HepG2 (cell line): ENCODE results near the gene AFF4. TPM values are rescaled to one million over a fixed set of nuclear protein-coding genes. Genes with fewer than 3 reads are reported as not detected.

Experiments used
- ATAC-seq: fragments of 200-7000 bp; cut with Tn5 transposase; 3 replicates; pipeline ENCODE4 v1.9.1; 2020; ENCODE audit warnings: mild to moderate bottlenecking, moderate library complexity
- BruUV-seq: library from RNA; stranded (reverse); fragments of 400-500 nt; replicated peaks from 2 replicates; lab custom pipeline; 2021; lab: Mats Ljungman, UMichigan
- CTCF ChIA-PET: fragments of 300-600 bp; formaldehyde crosslinking; extraction: SDS; loops from one replicate; lab custom pipeline; 2021; ENCODE audit warnings: low total read pairs, inconsistent platforms, low intra/inter-chr PET ratio; lab: Yijun Ruan, JAX
- POLR2A ChIA-PET: fragments of 350-600 bp; sonication (Branson Sonifier 250); formaldehyde crosslinking; loops from one replicate; lab custom pipeline; 2020; ENCODE audit warnings: antibody characterized with exemption, inconsistent platforms; lab: Yijun Ruan, JAX
- DNase-seq: peaks from one replicate; pipeline ENCODE4 v3.0.0-alpha.2; 2015; ENCODE audit warnings: low spot score
- FAIRE-seq: peaks from 3 replicates; lab custom pipeline; 2011; peaks lifted over from hg19 to GRCh38; lab: Jason Lieb, UNC
- H2AFZ ChIP-seq: one replicate; pipeline ENCODE4 v1.6.1; 2011; ENCODE audit warnings: low read length, inconsistent platforms
- H3K27ac ChIP-seq: fragments of 300-600 bp; 3 replicates; pipeline ENCODE4 v1.8.0; 2011; ENCODE audit warnings: mixed run types, mild to moderate bottlenecking, mixed read lengths, low read length, inconsistent platforms; ENCODE audit not compliant: insufficient read depth; ENCODE audit errors: extremely low read length
- H3K27me3 ChIP-seq, 2 experiments: fragments of 200-600 bp in 1 of 2; 2 replicates in 1 of 2; 3 replicates in 1 of 2; pipeline versions ENCODE4 v1.6.0 to v1.8.0; 2011; ENCODE audit warnings: low read length in 2 of 2, mild to moderate bottlenecking in 2 of 2, moderate library complexity in 2 of 2, inconsistent platforms in 1 of 2; ENCODE audit not compliant: insufficient read depth in 2 of 2, control insufficient read depth in 1 of 2
- H3K36me3 ChIP-seq, 2 experiments: fragments of 200-600 bp in 1 of 2; replicated peaks in 1 of 2; 2 replicates in 1 of 2; 3 replicates in 1 of 2; pipeline versions ENCODE4 v1.5.1 to v1.8.0; 2011; ENCODE audit warnings: low read length in 2 of 2, inconsistent platforms in 1 of 2; ENCODE audit not compliant: insufficient read depth in 2 of 2, control insufficient read depth in 1 of 2
- H3K4me1 ChIP-seq: 2 replicates; pipeline ENCODE4 v1.5.1; 2012; ENCODE audit warnings: low read length, inconsistent platforms; ENCODE audit not compliant: insufficient read depth
- H3K4me2 ChIP-seq: 2 replicates; pipeline ENCODE4 v1.6.0; 2011; ENCODE audit warnings: low read depth, low read length, inconsistent platforms
- H3K4me3 ChIP-seq, 3 experiments: fragments of 200-600 bp in 1 of 3; sonication (generic), shearing (Covaris generic) in 1 of 3; replicated peaks in 1 of 3; 2 replicates each; pipeline ENCODE4 v1.5.1; 2011 to 2016; ENCODE audit warnings: low read length in 3 of 3, inconsistent platforms in 2 of 3, low read depth in 2 of 3, mild to moderate bottlenecking in 2 of 3, control low read depth in 1 of 3, mixed read lengths in 1 of 3; ENCODE audit not compliant: insufficient read depth in 1 of 3
- H3K79me2 ChIP-seq: one replicate; pipeline ENCODE4 v1.6.1; 2011; ENCODE audit warnings: low read length, inconsistent platforms; ENCODE audit not compliant: insufficient read depth
- H3K9ac ChIP-seq: 2 replicates; pipeline ENCODE4 v1.6.0; 2011; ENCODE audit warnings: mild to moderate bottlenecking, low read depth, low read length, inconsistent platforms; ENCODE audit not compliant: insufficient read depth
- H3K9me3 ChIP-seq: 2 replicates; pipeline ENCODE4 v1.5.1; 2012; ENCODE audit warnings: mild to moderate bottlenecking, low read length
- H4K20me1 ChIP-seq: 2 replicates; pipeline ENCODE4 v1.6.0; 2011; ENCODE audit warnings: inconsistent platforms, mild to moderate bottlenecking, low read length, moderate library complexity; ENCODE audit not compliant: insufficient read depth
- CCAR2 ChIP-seq: fragments of 200-400 bp; formaldehyde crosslinking; optimal IDR thresholded peaks from 2 replicates; pipeline ENCODE3; 2018; ENCODE audit warnings: low read depth, mild to moderate bottlenecking, low read length, moderate library complexity
- FOXJ3 ChIP-seq: sonication (generic); formaldehyde crosslinking; IDR thresholded peaks from 2 replicates; pipeline ENCODE4 v1.4.0; 2020; ENCODE audit warnings: missing genetic modification reagents, mild to moderate bottlenecking, borderline replicate concordance
- HNRNPL ChIP-seq: fragments of 200-400 bp; formaldehyde crosslinking; IDR thresholded peaks from 2 replicates; pipeline ENCODE4 v1.6.1; 2017; ENCODE audit warnings: mild to moderate bottlenecking, low read depth, low read length
- JDP2 ChIP-seq: sonication (generic); formaldehyde crosslinking; IDR thresholded peaks from 2 replicates; pipeline ENCODE4 v1.8.1; 2022; ENCODE audit warnings: missing genetic modification reagents, borderline replicate concordance
- NFAT5 ChIP-seq: sonication (generic); formaldehyde crosslinking; IDR thresholded peaks from 2 replicates; pipeline ENCODE4 v1.4.0; 2020; ENCODE audit warnings: missing genetic modification reagents
- RBM22 ChIP-seq: fragments of 200-400 bp; formaldehyde crosslinking; optimal IDR thresholded peaks from 2 replicates; pipeline ENCODE3; 2017; ENCODE audit warnings: mild to moderate bottlenecking, low read length, moderate library complexity
- SNAPC4 ChIP-seq: sonication (generic); formaldehyde crosslinking; IDR thresholded peaks from 2 replicates; pipeline ENCODE4 v1.4.0; 2020; ENCODE audit warnings: mild to moderate bottlenecking, missing genetic modification reagents
- SP4 ChIP-seq: sonication (generic); formaldehyde crosslinking; IDR thresholded peaks from 2 replicates; pipeline ENCODE4 v1.8.1; 2023; ENCODE audit warnings: mild to moderate bottlenecking, missing genetic modification reagents
- SRSF1 ChIP-seq: fragments of 200-400 bp; formaldehyde crosslinking; optimal IDR thresholded peaks from 2 replicates; pipeline ENCODE3; 2017; ENCODE audit warnings: mild to moderate bottlenecking, low read depth, low read length, moderate library complexity
- TBP ChIP-seq: sonication (generic); formaldehyde crosslinking; IDR thresholded peaks from 2 replicates; pipeline ENCODE4 v1.5.0; 2020; ENCODE audit warnings: missing genetic modification reagents
- ZEB1 ChIP-seq: IDR thresholded peaks from 2 replicates; pipeline ENCODE4 v1.6.1; 2012; ENCODE audit warnings: mild to moderate bottlenecking, low read depth, inconsistent platforms; ENCODE audit not compliant: insufficient replicate concordance
- ZNF224 ChIP-seq: sonication (generic); formaldehyde crosslinking; IDR thresholded peaks from 2 replicates; pipeline ENCODE4 v1.5.0; 2020; ENCODE audit warnings: mild to moderate bottlenecking, missing genetic modification reagents
- ZNF607 ChIP-seq: sonication (generic); formaldehyde crosslinking; IDR thresholded peaks from 2 replicates; pipeline ENCODE4 v1.5.1; 2020; ENCODE audit warnings: missing genetic modification reagents, mild to moderate bottlenecking, borderline replicate concordance
- ZNF839 ChIP-seq: sonication (generic); formaldehyde crosslinking; IDR thresholded peaks from 2 replicates; pipeline ENCODE4 v1.4.0; 2020; ENCODE audit warnings: missing genetic modification reagents, mild to moderate bottlenecking, borderline replicate concordance
- WGBS: methylation state at CpG from one replicate; pipeline ENCODE4 v1.1.6; 2017; ENCODE audit warnings: low lambda C conversion rate; 5-methylcytosine and 5-hydroxymethylcytosine counted together
- in situ Hi-C: cut with HindIII; loops from 2 replicates; pipeline ENCODE4 v1.10.0; 2017; ENCODE audit warnings: low pct_unique_long_range_greater_than_20kb; ENCODE audit not compliant: extremely low pct_ligation_motif_present
- intact Hi-C: fragments of 100-400 bp; cut with micrococcal nuclease; formaldehyde crosslinking; loops from one replicate; pipeline ENCODE4 v1.10.0; 2022; ENCODE audit not compliant: unreplicated experiment
- polyA plus RNA-seq, 8 experiments: library from polyadenylated mRNA; depleted of rRNA in 3 of 8; stranded (reverse) in 7 of 8; unstranded in 1 of 8; fragments of >200 nt; fragmentation: Illumina TruSeq in 4 of 8; extraction: Trizol in 4 of 8; gene quantifications; 2 replicates each; pipeline versions ENCODE4 v1.2.1 to v1.2.3, GENCODE V29; 2011 to 2016; ENCODE audit warnings: low read depth in 4 of 8, missing spikeins in 1 of 8, mixed read lengths in 1 of 8; ENCODE audit not compliant: insufficient read depth in 1 of 8
- total RNA-seq, 5 experiments: library from RNA; depleted of rRNA; stranded (reverse); fragments of >200 nt; fragmentation: Illumina TruSeq; extraction: Trizol; gene quantifications; 2 replicates each; pipeline ENCODE4 v1.2.3, GENCODE V29; 2016; ENCODE audit warnings: low read depth in 1 of 5

The AFF4 gene
- total and polyA plus RNA-seq, 2 of the 13 experiments (the other 11 are each of a cell fraction or from before 2014, with no cell fraction given): 22.1 to 25.5 TPM

- TF ChIP-seq ZNF839 (CRISPR knock-in tag): no peak
- TF ChIP-seq ZNF607: no peak
- TF ChIP-seq, all 625 proteins: peak for 0
Measured at GRCh38 chr5:132998556-132998955, 35.1 kb upstream of the AFF4 start (continued).

GRCh38 chr5:132996307-132996706 lies 32.9 kb upstream of the AFF4 start:
- intact Hi-C loops (no loop called here), in situ Hi-C loops (no loop called here)
- H3K27ac ChIP-seq: no peak overlapping the region
- H2AFZ ChIP-seq: no peak overlapping the region
- BruUV-seq: no TSS peak
- H3K9ac ChIP-seq: no peak overlapping the region
- 84% methylated on average over 1 of the region's 1 CpG for WGBS
- H3K4me3 ChIP-seq: no peak overlapping the region
- FAIRE-seq (no peak), DNase-seq (no peak), ATAC-seq (no peak)
- H3K4me2 ChIP-seq: no peak overlapping the region
- no peaks in the 10 kb centered on the region for H3K4me1 ChIP-seq
- ChIA-PET CTCF (no interaction called here), POLR2A (no interaction called here)
- no peaks in the 10 kb centered on the region for H3K27me3 ChIP-seq
- no peaks in the 10 kb centered on the region for H3K79me2 ChIP-seq
- peaks cover 0 to 9% of the 10 kb centered on the region in 2 experiments; a peak in 2 of 5 replicates for H3K36me3 ChIP-seq
- no peak for TF ChIP-seq SRSF1
- no peak for TF ChIP-seq SNAPC4
- no peak for TF ChIP-seq JDP2
- no peak for TF ChIP-seq SP4 (CRISPR knock-in tag)
- TF ChIP-seq FOXJ3 (CRISPR knock-in tag): no peak
- no peak for TF ChIP-seq HNRNPL
- TF ChIP-seq ZNF224 (CRISPR knock-in tag): no peak
- no peak for TF ChIP-seq CCAR2
- TF ChIP-seq RBM22: no peak
- no peak for TF ChIP-seq NFAT5
- no peak for TF ChIP-seq ZEB1
- no peak for TF ChIP-seq TBP (CRISPR knock-in tag)
- H4K20me1 ChIP-seq: no peaks in the 10 kb centered on the region
- H3K9me3 ChIP-seq: no peaks in the 10 kb centered on the region
